Measurements from ENCODE around the gene ATAD2B. TPM values are rescaled to one million over a fixed set of nuclear protein-coding genes. Genes with fewer than 3 reads are reported as not detected.

Gene ATAD2B
- total RNA-seq, 1 experiment from 2014 or later = 28.5 TPM

GRCh38 chr2:23718931-23719700, 207.8 kb downstream of the ATAD2B start:
- TF ChIP-seq, protein P1, sequence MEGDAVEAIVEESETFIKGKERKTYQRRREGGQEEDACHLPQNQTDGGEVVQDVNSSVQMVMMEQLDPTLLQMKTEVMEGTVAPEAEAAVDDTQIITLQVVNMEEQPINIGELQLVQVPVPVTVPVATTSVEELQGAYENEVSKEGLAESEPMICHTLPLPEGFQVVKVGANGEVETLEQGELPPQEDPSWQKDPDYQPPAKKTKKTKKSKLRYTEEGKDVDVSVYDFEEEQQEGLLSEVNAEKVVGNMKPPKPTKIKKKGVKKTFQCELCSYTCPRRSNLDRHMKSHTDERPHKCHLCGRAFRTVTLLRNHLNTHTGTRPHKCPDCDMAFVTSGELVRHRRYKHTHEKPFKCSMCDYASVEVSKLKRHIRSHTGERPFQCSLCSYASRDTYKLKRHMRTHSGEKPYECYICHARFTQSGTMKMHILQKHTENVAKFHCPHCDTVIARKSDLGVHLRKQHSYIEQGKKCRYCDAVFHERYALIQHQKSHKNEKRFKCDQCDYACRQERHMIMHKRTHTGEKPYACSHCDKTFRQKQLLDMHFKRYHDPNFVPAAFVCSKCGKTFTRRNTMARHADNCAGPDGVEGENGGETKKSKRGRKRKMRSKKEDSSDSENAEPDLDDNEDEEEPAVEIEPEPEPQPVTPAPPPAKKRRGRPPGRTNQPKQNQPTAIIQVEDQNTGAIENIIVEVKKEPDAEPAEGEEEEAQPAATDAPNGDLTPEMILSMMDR (conservative IDR thresholded peaks at IDR 0.05; ENCODE audit: low read depth, low read length) = no peak
- TF ChIP-seq EZH2 (IDR thresholded peaks at IDR 0.05; ENCODE audit: borderline replicate concordance, low read depth, low read length, poor library complexity, severe bottlenecking) = no peak
- Histone ChIP-seq H3K27ac (ENCODE audit: low read depth, low read length, poor library complexity, severe bottlenecking) (no peak overlapping the region), H3K9me3 (ENCODE audit: low read depth, low read length, poor library complexity, severe bottlenecking) (peaks cover 10% of the 10 kb centered on the region), H3K4me1 (ENCODE audit: insufficient read depth, low read length, poor library complexity, severe bottlenecking) (no peaks in the 10 kb centered on the region), H3K27me3 (replicated peaks; ENCODE audit: insufficient read depth, low read depth, low read length, poor library complexity) (no peaks in the 10 kb centered on the region), H3K4me3 (ENCODE audit: low read depth, low read length, poor library complexity, severe bottlenecking) (no peak overlapping the region), H3K36me3 (ENCODE audit: insufficient read depth, low read length, poor library complexity, severe bottlenecking) (no peaks in the 10 kb centered on the region)
- ChIA-PET CTCF (no interaction called here), POLR2A (ENCODE audit: low non-redundant PET) (interaction anchor here (0.5 to 0.6 kb wide), 2 partner anchors 11 to 13 kb away, joined by 3 to 4 read pairs; no protein-coding TSS in a partner anchor)
- DNase-seq (ENCODE audit: low spot score) = no peak
- intact Hi-C loops (cut with micrococcal nuclease; ENCODE audit: unreplicated experiment) = no loop called here
- BruUV-seq (replicated peaks) = no TSS peak

DNA sequence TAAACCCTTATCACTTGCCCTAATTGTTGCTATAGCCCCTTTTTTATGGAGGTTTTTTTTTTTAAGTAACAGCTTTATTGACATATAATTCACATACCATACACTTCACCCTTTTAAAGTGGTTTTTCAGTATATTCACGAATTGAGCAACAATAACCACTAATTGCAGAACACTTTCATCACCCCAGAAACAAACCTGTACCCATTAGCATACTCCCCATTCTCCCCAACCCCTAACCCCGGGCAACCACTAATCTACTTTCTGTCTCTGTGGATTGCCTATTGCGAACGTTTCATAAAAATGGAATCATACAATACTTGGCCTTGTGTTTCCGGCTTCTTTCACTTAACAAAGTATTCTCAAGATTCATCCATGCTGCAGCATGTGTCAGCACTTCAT, 213.6 kb downstream of the ATAD2B start:
- Histone ChIP-seq H3K27me3 (replicated peaks; ENCODE audit: insufficient read depth, low read depth, low read length, poor library complexity) (no peaks in the 10 kb centered on the region), H3K4me1 (ENCODE audit: insufficient read depth, low read length, poor library complexity, severe bottlenecking) (no peaks in the 10 kb centered on the region), H3K36me3 (ENCODE audit: insufficient read depth, low read length, poor library complexity, severe bottlenecking) (no peaks in the 10 kb centered on the region), H3K9me3 (ENCODE audit: low read depth, low read length, poor library complexity, severe bottlenecking) (no peaks in the 10 kb centered on the region), H3K4me3 (ENCODE audit: low read depth, low read length, poor library complexity, severe bottlenecking) (no peak overlapping the region), H3K27ac (ENCODE audit: low read depth, low read length, poor library complexity, severe bottlenecking) (no peak overlapping the region)
- ChIA-PET CTCF (no interaction called here), POLR2A (ENCODE audit: low non-redundant PET) (no interaction called here)
- intact Hi-C loops (cut with micrococcal nuclease; ENCODE audit: unreplicated experiment) = no loop called here
- TF ChIP-seq, protein P1 (conservative IDR thresholded peaks at IDR 0.05; ENCODE audit: low read depth, low read length) = no peak
- no peak for TF ChIP-seq EZH2 (IDR thresholded peaks at IDR 0.05; ENCODE audit: borderline replicate concordance, low read depth, low read length, poor library complexity, severe bottlenecking)
- BruUV-seq (replicated peaks) = no TSS peak
- DNase-seq (ENCODE audit: low spot score) = no peak

GRCh38 chr2:23712756-23713151, 214.2 kb downstream of the ATAD2B start:
- DNase-seq (ENCODE audit: low spot score) = no peak
- intact Hi-C loops (cut with micrococcal nuclease; ENCODE audit: unreplicated experiment) = no loop called here
- ChIA-PET POLR2A (ENCODE audit: low non-redundant PET) (no interaction called here), CTCF (no interaction called here)
- Histone ChIP-seq H3K27me3 (replicated peaks; ENCODE audit: insufficient read depth, low read depth, low read length, poor library complexity) (no peaks in the 10 kb centered on the region), H3K9me3 (ENCODE audit: low read depth, low read length, poor library complexity, severe bottlenecking) (no peaks in the 10 kb centered on the region), H3K27ac (ENCODE audit: low read depth, low read length, poor library complexity, severe bottlenecking) (no peak overlapping the region), H3K4me3 (ENCODE audit: low read depth, low read length, poor library complexity, severe bottlenecking) (no peak overlapping the region), H3K36me3 (ENCODE audit: insufficient read depth, low read length, poor library complexity, severe bottlenecking) (no peaks in the 10 kb centered on the region), H3K4me1 (ENCODE audit: insufficient read depth, low read length, poor library complexity, severe bottlenecking) (no peaks in the 10 kb centered on the region)
- TF ChIP-seq EZH2 (IDR thresholded peaks at IDR 0.05; ENCODE audit: borderline replicate concordance, low read depth, low read length, poor library complexity, severe bottlenecking) = no peak
- TF ChIP-seq, protein P1 (conservative IDR thresholded peaks at IDR 0.05; ENCODE audit: low read depth, low read length) = no peak
- no TSS peak for BruUV-seq (replicated peaks)

Data from A673 (cell line).